IPS-18a (cell line): ENCODE results near the gene CMC1.
A peak's percentile ranks its signal among the peaks of the same experiment; 100 is the strongest.

Source experiments
- H3K27ac ChIP-seq: one replicate; pipeline ENCODE4 v1.5.1; 2013; ENCODE audit warnings: low read length
- H3K27me3 ChIP-seq: one replicate; pipeline ENCODE4 v1.6.1; 2013; ENCODE audit warnings: mild to moderate bottlenecking, low read length; ENCODE audit not compliant: control insufficient read depth, insufficient read depth
- H3K36me3 ChIP-seq: one replicate; pipeline ENCODE4 v1.6.1; 2013; ENCODE audit warnings: low read depth, low read length; ENCODE audit not compliant: control insufficient read depth
- H3K4me1 ChIP-seq: one replicate; pipeline ENCODE4 v1.6.1; 2013; ENCODE audit warnings: low read depth, low read length; ENCODE audit not compliant: control insufficient read depth
- H3K4me3 ChIP-seq: one replicate; pipeline ENCODE4 v1.5.1; 2013; ENCODE audit warnings: low read length
- H3K9ac ChIP-seq: one replicate; pipeline ENCODE4 v1.6.1; 2013; ENCODE audit warnings: mild to moderate bottlenecking, low read length, moderate library complexity
- H3K9me3 ChIP-seq: one replicate; pipeline ENCODE4 v1.6.1; 2013; ENCODE audit warnings: low read depth, low read length; ENCODE audit not compliant: control insufficient read depth

CMC1 gene

DNA sequence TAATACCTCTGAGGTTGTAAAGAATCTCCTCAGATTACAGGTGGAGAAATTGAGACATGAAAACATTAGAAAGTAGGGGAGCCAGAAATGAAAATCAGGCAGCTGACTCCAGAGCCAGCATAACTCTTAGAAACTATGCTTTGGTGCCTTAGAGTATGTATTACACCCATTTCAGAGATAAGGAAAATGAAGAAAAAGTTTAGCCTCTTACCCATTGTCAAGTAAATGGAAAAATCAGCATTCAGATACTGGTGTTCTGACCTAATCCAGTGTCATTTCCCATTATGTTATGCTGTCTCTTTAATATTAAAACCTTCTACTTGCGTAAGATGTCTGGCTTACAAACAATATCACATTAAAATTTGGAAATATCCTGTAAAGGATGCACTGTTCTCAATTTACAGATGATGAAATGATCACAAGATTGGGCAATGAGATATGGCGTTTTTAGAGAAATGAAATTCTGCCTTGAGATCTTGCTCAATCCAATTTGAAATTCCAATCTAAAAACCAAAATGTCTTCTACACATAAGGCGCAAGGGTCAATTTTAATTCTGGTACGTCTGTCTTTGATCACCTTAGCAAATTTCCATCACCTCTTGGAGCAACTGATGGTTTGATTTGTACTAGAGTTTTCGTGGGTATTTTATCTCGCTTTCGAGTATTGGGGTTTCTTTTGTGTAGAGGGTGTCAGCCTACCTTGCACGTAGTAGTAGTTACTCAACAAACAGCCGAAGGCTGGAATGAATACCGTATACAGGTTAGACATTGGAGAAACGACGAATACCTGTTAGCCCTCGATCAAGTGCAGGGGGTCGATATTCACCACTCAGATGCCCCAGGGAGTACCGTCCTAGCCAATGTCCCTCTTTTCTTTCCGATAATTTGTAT, 106.2 kb downstream of the CMC1 start:
- H3K27ac ChIP-seq = peak overlapping the region; percentile 78

DNA sequence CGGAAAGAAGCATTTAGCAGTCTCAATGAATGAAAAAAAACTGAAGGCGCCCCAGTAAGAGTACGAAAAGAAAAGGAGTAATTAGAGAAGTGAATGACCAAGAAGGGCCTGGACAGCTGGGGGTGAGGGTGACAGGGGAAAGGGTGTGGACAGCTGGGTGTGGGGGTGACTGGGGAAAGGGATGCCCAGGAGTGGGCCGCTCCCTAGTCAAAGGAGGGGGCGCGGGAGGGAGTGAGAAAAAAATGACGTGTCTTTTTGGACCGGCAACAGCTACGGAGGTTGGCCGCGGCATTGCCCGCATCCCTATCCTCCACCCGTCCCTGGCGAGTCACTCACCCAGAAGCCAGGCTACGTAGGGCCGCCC, 106.8 kb downstream of the CMC1 start:
- Histone ChIP-seq H3K9me3 (no peaks in the 10 kb centered on the region), H3K27ac (peak overlapping the region; percentile 78), H3K27me3 (no peaks in the 10 kb centered on the region), H3K4me1 (peaks cover 13% of the 10 kb centered on the region), H3K9ac (peak overlapping the region; percentile 84), H3K4me3 (peak overlapping the region; percentile 85), H3K36me3 (no peaks in the 10 kb centered on the region)

More for the DNA sequence above, 106.2 kb downstream of the CMC1 start:
- Histone ChIP-seq H3K27me3 (no peaks in the 10 kb centered on the region), H3K9me3 (no peaks in the 10 kb centered on the region), H3K36me3 (no peaks in the 10 kb centered on the region), H3K4me1 (peaks cover 13% of the 10 kb centered on the region), H3K9ac (peak overlapping the region; percentile 84), H3K4me3 (peak overlapping the region; percentile 85)

DNA sequence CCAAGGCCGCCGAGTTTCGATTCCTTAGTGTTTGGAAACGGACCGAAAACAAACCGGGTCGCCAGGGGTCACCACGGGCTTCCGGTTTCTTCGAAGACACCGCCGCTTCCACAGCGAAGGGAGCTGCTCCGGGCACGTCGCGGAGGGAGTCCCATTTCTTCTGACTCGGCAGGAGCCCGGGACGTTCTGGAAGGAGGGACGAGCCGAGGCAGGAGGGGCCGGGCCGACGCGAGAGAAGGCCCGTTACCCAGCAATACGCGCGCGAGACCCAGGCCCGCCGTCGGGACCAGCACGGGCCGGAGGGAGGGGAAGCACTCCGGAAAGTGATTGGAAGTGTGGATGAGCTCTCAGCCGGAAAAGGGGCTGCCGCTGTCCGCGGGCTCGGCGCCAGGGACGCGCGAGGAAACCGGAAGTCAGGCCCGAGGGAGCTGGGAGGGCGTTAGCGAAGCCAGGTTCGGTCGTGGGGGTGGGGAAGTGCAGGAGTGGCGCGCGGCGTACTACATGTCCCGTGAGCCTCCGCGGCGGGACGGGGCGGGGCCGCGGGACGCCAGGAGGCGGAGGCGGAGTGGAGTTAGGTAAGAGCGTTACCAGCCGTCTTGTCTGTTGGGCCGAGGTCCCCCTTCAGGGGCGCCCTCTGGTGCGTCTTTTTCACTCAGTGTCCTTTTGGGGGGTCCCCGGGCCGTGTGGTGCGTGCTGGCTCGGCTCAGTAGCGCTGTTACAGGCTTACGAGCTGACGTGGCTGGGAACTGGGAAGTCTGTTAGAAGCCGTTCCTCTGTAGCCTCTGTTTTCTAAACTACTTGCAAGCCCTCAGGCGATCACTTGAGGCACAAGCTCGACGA, 107.4 kb downstream of the CMC1 start, which contains the start of the genes AZI2 and ZCWPW2:
AZI2 (minus strand) TSS at position 196 of the 840 bp plus-strand sequence. CDS start 8,207 bp downstream, outside the sequence.
ZCWPW2 (plus strand) TSS at position 93 of the 840 bp plus-strand sequence. CDS start 64,348 bp downstream, outside the sequence.
- Histone ChIP-seq H3K36me3 (no peaks in the 10 kb centered on the region), H3K4me3 (peak within 1 kb of the TSS; percentile 85), H3K27me3 (no peaks in the 10 kb centered on the region), H3K9me3 (no peaks in the 10 kb centered on the region), H3K9ac (peak within 1 kb of the TSS; percentile 84), H3K27ac (peak within 1 kb of the TSS; percentile 78), H3K4me1 (peaks cover 13% of the 10 kb centered on the region)

DNA sequence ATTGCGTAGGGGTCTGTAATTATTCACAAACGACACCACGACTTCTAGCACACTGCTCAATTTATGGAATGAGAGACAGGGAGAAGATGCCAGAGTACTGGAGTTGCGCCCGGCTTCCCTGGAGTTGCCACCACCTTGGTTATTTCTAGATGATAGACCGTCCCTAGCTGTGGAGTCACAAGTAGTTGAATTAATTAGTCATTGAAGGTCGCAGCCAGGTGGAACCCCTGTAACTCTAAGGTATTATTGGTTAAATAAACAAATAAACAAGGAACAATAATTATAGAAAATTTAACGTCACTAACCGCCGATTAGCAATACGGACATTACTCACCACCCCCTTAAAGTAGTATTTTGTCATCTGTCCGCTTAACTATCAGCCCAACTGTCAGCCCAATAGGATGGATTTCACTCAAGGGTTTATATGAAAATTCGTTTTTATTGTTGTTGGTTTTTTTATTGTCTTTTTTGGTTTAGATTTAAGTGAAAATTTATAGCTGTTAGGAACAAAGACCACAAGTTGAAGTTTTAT, 108.1 kb downstream of the CMC1 start:
- Histone ChIP-seq H3K27ac (peak overlapping the region; percentile 78), H3K27me3 (no peaks in the 10 kb centered on the region), H3K4me1 (peaks cover 13% of the 10 kb centered on the region), H3K4me3 (peak overlapping the region; percentile 85), H3K36me3 (no peaks in the 10 kb centered on the region), H3K9ac (peak overlapping the region; percentile 84), H3K9me3 (no peaks in the 10 kb centered on the region)
